Natural killer cell (primary cell): ENCODE data around the gene UBE2U. TPM values are rescaled to one million over a fixed set of nuclear protein-coding genes. Genes with fewer than 3 reads are reported as not detected.
"Not testable (repeated sequence)": the region's sequence is repeated elsewhere in the genome, so short reads cannot be mapped to it uniquely, and the experiment has no call there.

Source experiments
- ATAC-seq, 3 donors: fragments of 150-1000 bp in 2 of 3; fragments of 200-7000 bp in 1 of 3; cut with Tn5 transposase; 1 replicate in 1 of 3; 2 replicates in 2 of 3; pipeline ENCODE4 v1.10.0; 2021; ENCODE audit warnings: mild to moderate bottlenecking in 2 of 3, moderate library complexity in 2 of 3
- DNase-seq, 2 donors: peaks; one replicate each; pipeline versions ENCODE4 v3.0.0 to v3.0.0-alpha.2; 2013 to 2021; ENCODE audit warnings: mixed read lengths in 1 of 2
- H3K27ac ChIP-seq: one replicate; pipeline ENCODE4 v1.5.1; 2013; ENCODE audit warnings: mild to moderate bottlenecking, low read length
- H3K27me3 ChIP-seq: one replicate; pipeline ENCODE4 v1.6.1; 2013; ENCODE audit warnings: low read length; ENCODE audit not compliant: control insufficient read depth, insufficient read depth
- H3K36me3 ChIP-seq: one replicate; pipeline ENCODE4 v1.6.1; 2013; ENCODE audit warnings: low read length; ENCODE audit not compliant: control insufficient read depth, insufficient read depth
- H3K4me1 ChIP-seq: one replicate; pipeline ENCODE4 v1.6.1; 2013; ENCODE audit warnings: low read length; ENCODE audit not compliant: control insufficient read depth, insufficient read depth
- H3K4me3 ChIP-seq: one replicate; pipeline ENCODE4 v1.5.1; 2013; ENCODE audit warnings: low read length
- H3K9me3 ChIP-seq: one replicate; pipeline ENCODE4 v1.6.1; 2013; ENCODE audit warnings: low read length; ENCODE audit not compliant: control insufficient read depth, insufficient read depth
- H3K27ac Mint-ChIP-seq, 2 donors: one replicate each; pipeline ENCODE4 v1.8.0; 2022; ENCODE audit warnings: mild to moderate bottlenecking in 2 of 2, mixed read lengths in 2 of 2, moderate library complexity in 1 of 2
- H3K27me3 Mint-ChIP-seq, 2 donors: one replicate each; pipeline ENCODE4 v1.8.0; 2022; ENCODE audit warnings: low read depth in 2 of 2, mixed read lengths in 2 of 2
- H3K36me3 Mint-ChIP-seq: one replicate; pipeline ENCODE4 v1.8.0; 2022; ENCODE audit warnings: mixed read lengths
- H3K4me1 Mint-ChIP-seq, 2 donors: one replicate each; pipeline ENCODE4 v1.8.0; 2022; ENCODE audit warnings: mixed read lengths in 2 of 2
- H3K4me3 Mint-ChIP-seq: one replicate; pipeline ENCODE4 v1.8.0; 2022; ENCODE audit warnings: mild to moderate bottlenecking, moderate library complexity, mixed read lengths
- H3K9me3 Mint-ChIP-seq, 2 donors: one replicate each; pipeline ENCODE4 v1.8.0; 2022; ENCODE audit warnings: mixed read lengths in 2 of 2
- CTCF ChIP-seq: fragments of 200-600 bp; IDR thresholded peaks from one replicate; pipeline ENCODE4 v1.8.0; 2022; ENCODE audit warnings: antibody characterized with exemption
- WGBS: methylation state at CpG from one replicate; pipeline ENCODE4 v1.1.7; 2013; ENCODE audit warnings: missing lambda C conversion rate; ENCODE audit not compliant: insufficient coverage; 5-methylcytosine and 5-hydroxymethylcytosine counted together
- intact Hi-C: fragments of 100-400 bp; cut with micrococcal nuclease; formaldehyde crosslinking; loops from one replicate; pipeline ENCODE4 v1.14.2; 2022
- total RNA-seq, 4 donors: library from RNA; stranded (reverse); fragments of 120-200 nt in 1 of 4; gene quantifications; one replicate each; pipeline versions ENCODE4 v1.2.3 to v1.2.4, GENCODE V29; 2013 to 2022

Gene UBE2U
- total RNA-seq, 3 donors from 2014 or later (not counting 1 experiment from before 2014, with no cell fraction given): not detected

GRCh38 chr1:64251971-64252370, 48.5 kb downstream of the UBE2U start:
- Mint-ChIP-seq H3K4me3 (no peak overlapping the region), H3K36me3 (no peaks in the 10 kb centered on the region), H3K27me3 (peaks cover 21 to 39% of the 10 kb centered on the region in 2 donors), H3K4me1 (no peaks in the 10 kb centered on the region), H3K9me3 (no peaks in the 10 kb centered on the region), H3K27ac (no peak overlapping the region)
- Histone ChIP-seq H3K27ac (no peak overlapping the region), H3K27me3 (peaks cover 5% of the 10 kb centered on the region), H3K36me3 (no peaks in the 10 kb centered on the region), H3K9me3 (no peaks in the 10 kb centered on the region), H3K4me1 (no peaks in the 10 kb centered on the region), H3K4me3 (no peak overlapping the region)
- 80% methylated on average over 3 of the region's 3 CpGs for WGBS
- intact Hi-C loops: no loop called here
- ATAC-seq (no peak), DNase-seq (no peak)
- no peak for TF ChIP-seq CTCF

GRCh38 chr1:64257233-64257632, 53.8 kb downstream of the UBE2U start:
- DNase-seq, H3K9me3 ChIP-seq, H3K4me1 ChIP-seq, H3K4me1 Mint-ChIP-seq, H3K36me3 ChIP-seq, H3K27me3 ChIP-seq, H3K4me3 ChIP-seq, H3K36me3 Mint-ChIP-seq, H3K9me3 Mint-ChIP-seq, ATAC-seq, H3K4me3 Mint-ChIP-seq, intact Hi-C loops, H3K27ac ChIP-seq, H3K27ac Mint-ChIP-seq: not testable (repeated sequence)
- no CpG with 5 or more reads among the region's 2 CpGs for WGBS
- H3K27me3 Mint-ChIP-seq: peaks cover 27 to 46% of the 10 kb centered on the region in 2 donors

GRCh38 chr1:64258444-64258843, 55.0 kb downstream of the UBE2U start:
- H3K27ac Mint-ChIP-seq, H3K36me3 ChIP-seq, H3K9me3 ChIP-seq, H3K36me3 Mint-ChIP-seq, intact Hi-C loops, H3K4me1 ChIP-seq, H3K9me3 Mint-ChIP-seq, ATAC-seq, H3K27ac ChIP-seq, DNase-seq, H3K27me3 ChIP-seq, H3K4me3 ChIP-seq, H3K4me3 Mint-ChIP-seq, H3K4me1 Mint-ChIP-seq: not testable (repeated sequence)
- 64% methylated on average over 2 of the region's 2 CpGs for WGBS
- peaks cover 26 to 54% of the 10 kb centered on the region in 2 donors for H3K27me3 Mint-ChIP-seq

GRCh38 chr1:64263335-64263734, 59.9 kb downstream of the UBE2U start:
- Mint-ChIP-seq H3K9me3 (no peaks in the 10 kb centered on the region), H3K36me3 (no peaks in the 10 kb centered on the region), H3K27ac (no peak overlapping the region), H3K27me3 (peaks cover 17 to 41% of the 10 kb centered on the region in 2 donors), H3K4me1 (no peaks in the 10 kb centered on the region), H3K4me3 (no peak overlapping the region)
- WGBS: 82% methylated on average over 3 of the region's 3 CpGs
- Histone ChIP-seq H3K4me3 (no peak overlapping the region), H3K27me3 (no peaks in the 10 kb centered on the region), H3K9me3 (no peaks in the 10 kb centered on the region), H3K36me3 (no peaks in the 10 kb centered on the region), H3K4me1 (no peaks in the 10 kb centered on the region), H3K27ac (no peak overlapping the region)
- intact Hi-C loops: no loop called here
- no peak for DNase-seq
- no peak for TF ChIP-seq CTCF
- ATAC-seq: no peak

- Histone ChIP-seq H3K27ac (no peak overlapping the region), H3K9me3 (no peaks in the 10 kb centered on the region), H3K27me3 (no peaks in the 10 kb centered on the region), H3K4me1 (no peaks in the 10 kb centered on the region), H3K4me3 (no peak overlapping the region), H3K36me3 (no peaks in the 10 kb centered on the region)
- 76% methylated on average over 2 of the region's 2 CpGs for WGBS
- intact Hi-C loops: no loop called here
- H3K9me3 Mint-ChIP-seq: no peaks in the 10 kb centered on the region
- no peaks in the 10 kb centered on the region for H3K36me3 Mint-ChIP-seq
- H3K27ac Mint-ChIP-seq: no peak overlapping the region
- no peak for TF ChIP-seq CTCF
- ATAC-seq (no peak), DNase-seq (no peak)
- H3K4me1 Mint-ChIP-seq: no peaks in the 10 kb centered on the region
- peaks cover 19 to 41% of the 10 kb centered on the region in 2 donors for H3K27me3 Mint-ChIP-seq
- no peak overlapping the region for H3K4me3 Mint-ChIP-seq
These were observed 60.4 kb downstream of the UBE2U start for GRCh38 chr1:64263856-64264255.
